ENCODE measurements around the gene FUS.

DNA sequence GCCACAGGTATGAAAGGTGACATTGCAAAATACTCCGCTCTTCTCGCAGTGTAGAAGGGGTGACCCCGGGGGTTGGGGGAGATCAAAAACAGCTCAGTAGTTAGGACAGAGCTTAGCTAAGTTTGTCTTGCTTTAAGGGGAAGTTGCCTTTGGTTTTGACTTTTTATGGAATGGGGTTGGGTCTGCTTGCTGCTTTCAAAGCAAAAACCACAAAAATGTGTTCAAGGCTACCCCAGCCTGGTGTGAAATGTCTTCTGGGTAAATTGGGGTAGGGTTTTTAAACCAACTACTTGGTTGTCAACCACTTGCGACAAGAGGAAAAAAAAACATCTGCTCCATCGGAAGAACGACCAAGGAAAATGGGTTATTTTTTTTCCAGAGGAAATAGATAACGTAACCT lies 6.2 kb downstream of the FUS start:
- no peak for TF ChIP-seq POLR2A (IDR thresholded peaks at IDR 0.05)
- TF ChIP-seq, protein P1, sequence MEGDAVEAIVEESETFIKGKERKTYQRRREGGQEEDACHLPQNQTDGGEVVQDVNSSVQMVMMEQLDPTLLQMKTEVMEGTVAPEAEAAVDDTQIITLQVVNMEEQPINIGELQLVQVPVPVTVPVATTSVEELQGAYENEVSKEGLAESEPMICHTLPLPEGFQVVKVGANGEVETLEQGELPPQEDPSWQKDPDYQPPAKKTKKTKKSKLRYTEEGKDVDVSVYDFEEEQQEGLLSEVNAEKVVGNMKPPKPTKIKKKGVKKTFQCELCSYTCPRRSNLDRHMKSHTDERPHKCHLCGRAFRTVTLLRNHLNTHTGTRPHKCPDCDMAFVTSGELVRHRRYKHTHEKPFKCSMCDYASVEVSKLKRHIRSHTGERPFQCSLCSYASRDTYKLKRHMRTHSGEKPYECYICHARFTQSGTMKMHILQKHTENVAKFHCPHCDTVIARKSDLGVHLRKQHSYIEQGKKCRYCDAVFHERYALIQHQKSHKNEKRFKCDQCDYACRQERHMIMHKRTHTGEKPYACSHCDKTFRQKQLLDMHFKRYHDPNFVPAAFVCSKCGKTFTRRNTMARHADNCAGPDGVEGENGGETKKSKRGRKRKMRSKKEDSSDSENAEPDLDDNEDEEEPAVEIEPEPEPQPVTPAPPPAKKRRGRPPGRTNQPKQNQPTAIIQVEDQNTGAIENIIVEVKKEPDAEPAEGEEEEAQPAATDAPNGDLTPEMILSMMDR (IDR thresholded peaks at IDR 0.05) = no peak

Data from right lobe of liver (tissue), 4 donors.